GM12878 (cell line): ENCODE results near the gene SMIM38. TPM values are rescaled to one million over a fixed set of nuclear protein-coding genes. Genes with fewer than 3 reads are reported as not detected.

Source experiments
- ATAC-seq: fragments of 200-7000 bp; cut with Tn5 transposase; 3 replicates; pipeline ENCODE4 v1.9.1; 2020; ENCODE audit warnings: mild to moderate bottlenecking, moderate library complexity
- BruUV-seq: library from RNA; stranded (reverse); fragments of 400-500 nt; replicated peaks from 2 replicates; lab custom pipeline; 2021; lab: Mats Ljungman, UMichigan
- CTCF ChIA-PET: fragments of 300-600 bp; sonication (Branson Sonifier 250); formaldehyde crosslinking; extraction: SDS; loops from one replicate; lab custom pipeline; 2021; ENCODE audit warnings: inconsistent platforms; lab: Yijun Ruan, JAX
- POLR2A ChIA-PET: fragments of 350-600 bp; formaldehyde crosslinking; extraction: SDS; loops from one replicate; lab custom pipeline; 2021; ENCODE audit warnings: inconsistent platforms; lab: Charles Lee
- RAD21 ChIA-PET: fragments of 300-600 bp; sonication (Branson Sonifier 250); formaldehyde crosslinking; loops from one replicate; lab custom pipeline; 2023; ENCODE audit warnings: antibody characterized with exemption; ENCODE audit not compliant: unreplicated experiment; lab: Charles Lee
- SMC1A ChIA-PET: fragments of 300-600 bp; sonication (Branson Sonifier 250); formaldehyde crosslinking; loops from one replicate; lab custom pipeline; 2023; ENCODE audit not compliant: unreplicated experiment, uncharacterized antibody; lab: Charles Lee
- DNase-seq: peaks from one replicate; pipeline ENCODE4 v3.0.0-alpha.2; 2011; ENCODE audit warnings: low read depth, low spot score
- FAIRE-seq: peaks from 3 replicates; lab custom pipeline; 2011; peaks lifted over from hg19 to GRCh38; lab: Jason Lieb, UNC
- H2AFZ ChIP-seq: 2 replicates; pipeline ENCODE4 v1.6.0; 2011; ENCODE audit warnings: low read depth, low read length, control low read depth; ENCODE audit not compliant: control insufficient read depth
- H3K27ac ChIP-seq: 2 replicates; pipeline ENCODE4 v1.5.1; 2011; ENCODE audit warnings: control low read depth; ENCODE audit not compliant: control insufficient read depth, insufficient read depth
- H3K27me3 ChIP-seq, 2 experiments: replicated peaks in 1 of 2; 2 replicates each; pipeline versions ENCODE4 v1.6.0 to v1.6.1; 2011; ENCODE audit warnings: low read length in 1 of 2; ENCODE audit not compliant: control insufficient read depth in 2 of 2, insufficient read depth in 2 of 2
- H3K36me3 ChIP-seq, 2 experiments: 2 replicates each; pipeline ENCODE4 v1.5.1; 2011; ENCODE audit warnings: low read length in 1 of 2; ENCODE audit not compliant: control insufficient read depth in 2 of 2, insufficient read depth in 2 of 2
- H3K4me1 ChIP-seq: 2 replicates; pipeline ENCODE4 v1.6.1; 2011; ENCODE audit warnings: mild to moderate bottlenecking, low read length, moderate library complexity, mixed read lengths; ENCODE audit not compliant: control insufficient read depth, insufficient read depth
- H3K4me2 ChIP-seq: 2 replicates; pipeline ENCODE4 v1.6.0; 2011; ENCODE audit warnings: control low read depth; ENCODE audit not compliant: control insufficient read depth, insufficient read depth
- H3K4me3 ChIP-seq: fragments of 200-600 bp; sonication (generic); 2 replicates; pipeline ENCODE4 v1.5.1; 2016
- H3K79me2 ChIP-seq: 2 replicates; pipeline ENCODE4 v1.6.0; 2011; ENCODE audit warnings: low read length; ENCODE audit not compliant: control insufficient read depth, insufficient read depth
- H3K9ac ChIP-seq: 2 replicates; pipeline ENCODE4 v1.8.0; 2011; ENCODE audit warnings: low read length, control low read depth, mixed read lengths; ENCODE audit not compliant: control insufficient read depth, insufficient read depth
- H3K9me3 ChIP-seq: replicated peaks from 3 replicates; pipeline ENCODE4 v1.5.1; 2011; ENCODE audit warnings: mild to moderate bottlenecking, low read length; ENCODE audit not compliant: control insufficient read depth, insufficient read depth
- H4K20me1 ChIP-seq: 2 replicates; pipeline ENCODE4 v1.6.0; 2011; ENCODE audit not compliant: control insufficient read depth, insufficient read depth
- CEBPB ChIP-seq, 2 experiments: fragments of 150-350 bp in 1 of 2; IDR thresholded peaks; 2 replicates each; pipeline ENCODE4 v1.6.1; 2012 to 2014; ENCODE audit warnings: low read depth in 2 of 2, low read length in 2 of 2, borderline replicate concordance in 1 of 2, inconsistent platforms in 1 of 2
- DPF2 ChIP-seq: fragments of 450-650 bp; IDR thresholded peaks from 2 replicates; pipeline ENCODE4 v1.6.1; 2017; ENCODE audit warnings: mild to moderate bottlenecking
- FOS ChIP-seq: IDR thresholded peaks from 3 replicates; pipeline ENCODE4 v1.6.1; 2011; ENCODE audit warnings: borderline replicate concordance; ENCODE audit not compliant: insufficient read length; ENCODE audit errors: extremely low read depth
- GABPA ChIP-seq: IDR thresholded peaks from 2 replicates; pipeline ENCODE4 v1.6.1; 2014; ENCODE audit warnings: antibody characterized with exemption, low read depth, mild to moderate bottlenecking, inconsistent platforms
- JUNB ChIP-seq: IDR thresholded peaks from 2 replicates; pipeline ENCODE4 v1.6.1; 2016; ENCODE audit warnings: antibody characterized with exemption, mild to moderate bottlenecking
- KDM1A ChIP-seq: fragments of 200-600 bp; sonication (generic); IDR thresholded peaks from 2 replicates; pipeline ENCODE4 v1.6.1; 2016; ENCODE audit warnings: borderline replicate concordance
- MTA2 ChIP-seq: fragments of 450-650 bp; IDR thresholded peaks from 2 replicates; pipeline ENCODE4 v1.6.1; 2016; ENCODE audit warnings: low read depth, mild to moderate bottlenecking, moderate library complexity
- PML ChIP-seq: IDR thresholded peaks from 2 replicates; pipeline ENCODE4 v1.6.1; 2012; ENCODE audit warnings: low read length, inconsistent platforms
- POU2F2 ChIP-seq: IDR thresholded peaks from 3 replicates; pipeline ENCODE4 v1.6.1; 2011; ENCODE audit warnings: low read depth, mild to moderate bottlenecking, low read length, borderline replicate concordance
- RBBP5 ChIP-seq: fragments of 200-600 bp; sonication (generic); conservative IDR thresholded peaks from 2 replicates; pipeline ENCODE4 v1.6.1; 2016
- SP1 ChIP-seq: IDR thresholded peaks from one replicate; pipeline ENCODE4 v1.6.1; 2011; ENCODE audit warnings: low read depth, low read length
- SPI1 ChIP-seq: IDR thresholded peaks from 2 replicates; pipeline ENCODE4 v1.6.1; 2011; ENCODE audit warnings: low read depth, mild to moderate bottlenecking, low read length, moderate library complexity, borderline replicate concordance; ENCODE audit not compliant: insufficient read depth
- SREBF2 ChIP-seq: IDR thresholded peaks from 2 replicates; pipeline ENCODE4 v1.6.1; 2012; ENCODE audit warnings: mild to moderate bottlenecking, low read length
- TARDBP ChIP-seq: IDR thresholded peaks from 2 replicates; pipeline ENCODE4 v1.6.1; 2016; ENCODE audit warnings: borderline replicate concordance
- YBX1 ChIP-seq: fragments of 450-650 bp; IDR thresholded peaks from 2 replicates; pipeline ENCODE4 v1.6.1; 2016; ENCODE audit warnings: antibody characterized with exemption
- ZNF207 ChIP-seq: fragments of 450-650 bp; IDR thresholded peaks from 2 replicates; pipeline ENCODE4 v1.6.1; 2014; ENCODE audit warnings: antibody characterized with exemption, mild to moderate bottlenecking, borderline replicate concordance
- ZNF24 ChIP-seq: fragments of 450-650 bp; IDR thresholded peaks from 2 replicates; pipeline ENCODE4 v1.6.1; 2017; ENCODE audit warnings: antibody characterized with exemption, mild to moderate bottlenecking
- WGBS: methylation state at CpG from one replicate; pipeline ENCODE4 v1.1.6; 2016; ENCODE audit warnings: low lambda C conversion rate; ENCODE audit not compliant: insufficient replicate concordance, insufficient coverage; ENCODE audit errors: missing lambda C conversion rate; 5-methylcytosine and 5-hydroxymethylcytosine counted together
- in situ Hi-C: fragments of 300-500 bp; cut with MboI; formaldehyde crosslinking; loops from 9 replicates; pipeline ENCODE4 v1.14.3; 2018; ENCODE audit warnings: mixed read lengths
- intact Hi-C: fragments of 100-400 bp; cut with micrococcal nuclease; formaldehyde crosslinking; loops from one replicate; pipeline ENCODE4 v1.14.2; 2022; ENCODE audit not compliant: unreplicated experiment
- polyA plus RNA-seq, 11 experiments: library from polyadenylated mRNA; depleted of rRNA in 4 of 11; unstranded in 6 of 11; stranded (reverse) in 5 of 11; fragments of >200 nt; fragmentation: Nextera tagmentation in 4 of 11; fragmentation: Illumina TruSeq in 1 of 11; extraction: Ambion mirVana in 4 of 11; extraction: Trizol in 1 of 11; gene quantifications; 1 replicate in 1 of 11; 2 replicates in 10 of 11; pipeline versions ENCODE4 v1.2.1 to v1.2.3, GENCODE V29; 2011 to 2016; ENCODE audit warnings: inconsistent platforms in 2 of 11, missing spikeins in 2 of 11, low read depth in 1 of 11
- total RNA-seq, 4 experiments: library from RNA; depleted of rRNA in 3 of 4; stranded (reverse); fragments of >200 nt in 3 of 4; fragmentation: Illumina TruSeq in 1 of 4; extraction: Trizol in 1 of 4; gene quantifications; 2 replicates each; pipeline versions ENCODE4 v1.2.1 to v1.2.3, GENCODE V29; 2013 to 2021
- TF ChIP-seq, protein P1 (sequence below): fragments of 450-650 bp; IDR thresholded peaks from 2 replicates; pipeline ENCODE4 v1.6.1; 2018; ENCODE audit warnings: borderline replicate concordance, mild to moderate bottlenecking; ENCODE audit not compliant: partially characterized antibody
- TF ChIP-seq, protein P2 (sequence below): fragments of 450-650 bp; IDR thresholded peaks from 2 replicates; pipeline ENCODE4 v1.6.1; 2018; ENCODE audit warnings: mild to moderate bottlenecking, low read depth, moderate library complexity; ENCODE audit not compliant: partially characterized antibody

The SMIM38 gene
- total and polyA plus RNA-seq, 10 of the 15 experiments (the other 5 are each of a cell fraction or from before 2014, with no cell fraction given) = 0.15 to 5.0 (median 2.1) TPM; not detected in 1

DNA sequence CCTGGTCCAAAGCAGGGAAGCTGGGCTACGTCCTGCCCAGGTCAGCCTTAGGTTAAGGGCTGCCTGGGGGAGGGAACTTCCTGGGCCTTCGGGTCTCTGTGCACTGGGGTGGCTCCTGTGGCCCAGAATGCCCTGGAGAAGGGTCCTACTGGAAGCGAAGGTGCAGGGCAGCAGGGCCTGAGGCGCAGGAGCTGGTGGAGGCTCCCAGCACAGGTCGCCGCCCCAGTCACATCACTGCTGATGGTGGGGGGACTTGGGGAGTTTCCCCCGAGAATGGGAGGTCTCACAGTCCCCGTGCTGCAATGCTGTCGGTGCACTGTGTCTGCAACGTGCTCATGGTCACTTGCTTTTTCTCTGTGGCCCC, 815 bp upstream of the SMIM38 start:
- Histone ChIP-seq H3K36me3 (no peaks in the 10 kb centered on the region), H3K9me3 (no peaks in the 10 kb centered on the region; the same call in 2 of the 3 replicates), H3K4me2 (no peak overlapping the region), H3K9ac (no peak overlapping the region), H3K27me3 (no peaks in the 10 kb centered on the region), H3K79me2 (peaks cover 5% of the 10 kb centered on the region), H3K27ac (no peak overlapping the region), H4K20me1 (no peaks in the 10 kb centered on the region), H2AFZ (no peak overlapping the region), H3K4me1 (peaks cover 32% of the 10 kb centered on the region), H3K4me3 (no peak overlapping the region)
- FAIRE-seq = no peak
- ChIA-PET SMC1A (interaction anchor here (1.1 to 5.5 kb wide), 4 partner anchors 12 to 133 kb away, joined by 3 to 35 read pairs (median 8); no protein-coding TSS in a partner anchor), POLR2A (interaction anchor here (1.3 to 3.3 kb wide), 4 partner anchors 8 to 104 kb away, joined by 3 to 32 read pairs (median 6); no protein-coding TSS in a partner anchor), RAD21 (interaction anchor here (2.5 kb wide), 1 partner anchor 24 kb away, joined by 12 read pairs; no protein-coding TSS in a partner anchor), CTCF (interaction anchor here (0.5 to 2.3 kb wide), 4 partner anchors 11 to 785 kb away, joined by 3 to 11 read pairs (median 4); partner anchors contain the start of gene LINC01488)
- intact Hi-C loops (no loop called here), in situ Hi-C loops (no loop called here)
- no TSS peak for BruUV-seq
- ATAC-seq = no peak
- WGBS = 56% methylated on average over 10 of the region's 10 CpGs
- DNase-seq = no peak
- TF ChIP-seq YBX1 (no peak), TARDBP (no peak), FOS (no peak), DPF2 (no peak), CEBPB (IDR thresholded peaks at IDR 0.05; ENCODE audit: borderline replicate concordance in 1 of 2, low read depth in 2 of 2, low read length in 2 of 2) (no peak), RBBP5 (no peak), KDM1A (no peak), SPI1 (no peak), PML (no peak), ZNF24 (no peak), POU2F2 (no peak), GABPA (no peak), SP1 (no peak), MTA2 (no peak), SREBF2 (no peak), JUNB (no peak), ZNF207 (no peak)
- TF ChIP-seq, protein P1, sequence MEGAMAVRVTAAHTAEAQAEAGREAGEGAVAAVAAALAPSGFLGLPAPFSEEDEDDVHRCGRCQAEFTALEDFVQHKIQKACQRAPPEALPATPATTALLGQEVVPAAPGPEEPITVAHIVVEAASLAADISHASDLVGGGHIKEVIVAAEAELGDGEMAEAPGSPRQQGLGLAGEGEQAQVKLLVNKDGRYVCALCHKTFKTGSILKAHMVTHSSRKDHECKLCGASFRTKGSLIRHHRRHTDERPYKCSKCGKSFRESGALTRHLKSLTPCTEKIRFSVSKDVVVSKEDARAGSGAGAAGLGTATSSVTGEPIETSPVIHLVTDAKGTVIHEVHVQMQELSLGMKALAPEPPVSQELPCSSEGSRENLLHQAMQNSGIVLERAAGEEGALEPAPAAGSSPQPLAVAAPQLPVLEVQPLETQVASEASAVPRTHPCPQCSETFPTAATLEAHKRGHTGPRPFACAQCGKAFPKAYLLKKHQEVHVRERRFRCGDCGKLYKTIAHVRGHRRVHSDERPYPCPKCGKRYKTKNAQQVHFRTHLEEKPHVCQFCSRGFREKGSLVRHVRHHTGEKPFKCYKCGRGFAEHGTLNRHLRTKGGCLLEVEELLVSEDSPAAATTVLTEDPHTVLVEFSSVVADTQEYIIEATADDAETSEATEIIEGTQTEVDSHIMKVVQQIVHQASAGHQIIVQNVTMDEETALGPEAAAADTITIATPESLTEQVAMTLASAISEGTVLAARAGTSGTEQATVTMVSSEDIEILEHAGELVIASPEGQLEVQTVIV = no peak
- TF ChIP-seq, protein P2, sequence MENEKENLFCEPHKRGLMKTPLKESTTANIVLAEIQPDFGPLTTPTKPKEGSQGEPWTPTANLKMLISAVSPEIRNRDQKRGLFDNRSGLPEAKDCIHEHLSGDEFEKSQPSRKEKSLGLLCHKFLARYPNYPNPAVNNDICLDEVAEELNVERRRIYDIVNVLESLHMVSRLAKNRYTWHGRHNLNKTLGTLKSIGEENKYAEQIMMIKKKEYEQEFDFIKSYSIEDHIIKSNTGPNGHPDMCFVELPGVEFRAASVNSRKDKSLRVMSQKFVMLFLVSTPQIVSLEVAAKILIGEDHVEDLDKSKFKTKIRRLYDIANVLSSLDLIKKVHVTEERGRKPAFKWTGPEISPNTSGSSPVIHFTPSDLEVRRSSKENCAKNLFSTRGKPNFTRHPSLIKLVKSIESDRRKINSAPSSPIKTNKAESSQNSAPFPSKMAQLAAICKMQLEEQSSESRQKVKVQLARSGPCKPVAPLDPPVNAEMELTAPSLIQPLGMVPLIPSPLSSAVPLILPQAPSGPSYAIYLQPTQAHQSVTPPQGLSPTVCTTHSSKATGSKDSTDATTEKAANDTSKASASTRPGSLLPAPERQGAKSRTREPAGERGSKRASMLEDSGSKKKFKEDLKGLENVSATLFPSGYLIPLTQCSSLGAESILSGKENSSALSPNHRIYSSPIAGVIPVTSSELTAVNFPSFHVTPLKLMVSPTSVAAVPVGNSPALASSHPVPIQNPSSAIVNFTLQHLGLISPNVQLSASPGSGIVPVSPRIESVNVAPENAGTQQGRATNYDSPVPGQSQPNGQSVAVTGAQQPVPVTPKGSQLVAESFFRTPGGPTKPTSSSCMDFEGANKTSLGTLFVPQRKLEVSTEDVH = no peak
